EL (cell line): ENCODE measurements around the gene CAMK2B.

Source experiments
- DNase-seq: peaks from one replicate; pipeline ENCODE4 v3.0.0-alpha.2; 2016

Gene CAMK2B

DNA sequence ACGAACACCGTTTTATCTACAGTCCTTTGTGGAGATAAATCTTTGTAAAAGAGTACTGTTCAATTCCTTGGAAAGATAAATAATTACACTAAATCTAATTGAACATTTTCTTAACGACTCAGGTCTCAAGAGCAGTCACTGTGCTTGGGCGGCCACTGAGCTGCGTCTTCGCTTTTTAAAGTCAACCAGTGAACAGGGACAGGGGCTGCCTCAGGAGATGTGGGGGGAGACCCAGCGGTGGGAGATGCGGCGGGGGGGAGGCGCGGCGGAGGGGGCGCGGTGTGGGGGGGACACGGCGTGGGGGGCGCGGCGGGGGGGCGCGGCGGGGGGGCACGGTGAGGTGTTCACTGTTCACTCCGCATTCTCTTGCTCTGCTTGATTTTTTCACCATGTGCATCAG lies 39.8 kb downstream of the CAMK2B start:
- no peak for DNase-seq

DNA sequence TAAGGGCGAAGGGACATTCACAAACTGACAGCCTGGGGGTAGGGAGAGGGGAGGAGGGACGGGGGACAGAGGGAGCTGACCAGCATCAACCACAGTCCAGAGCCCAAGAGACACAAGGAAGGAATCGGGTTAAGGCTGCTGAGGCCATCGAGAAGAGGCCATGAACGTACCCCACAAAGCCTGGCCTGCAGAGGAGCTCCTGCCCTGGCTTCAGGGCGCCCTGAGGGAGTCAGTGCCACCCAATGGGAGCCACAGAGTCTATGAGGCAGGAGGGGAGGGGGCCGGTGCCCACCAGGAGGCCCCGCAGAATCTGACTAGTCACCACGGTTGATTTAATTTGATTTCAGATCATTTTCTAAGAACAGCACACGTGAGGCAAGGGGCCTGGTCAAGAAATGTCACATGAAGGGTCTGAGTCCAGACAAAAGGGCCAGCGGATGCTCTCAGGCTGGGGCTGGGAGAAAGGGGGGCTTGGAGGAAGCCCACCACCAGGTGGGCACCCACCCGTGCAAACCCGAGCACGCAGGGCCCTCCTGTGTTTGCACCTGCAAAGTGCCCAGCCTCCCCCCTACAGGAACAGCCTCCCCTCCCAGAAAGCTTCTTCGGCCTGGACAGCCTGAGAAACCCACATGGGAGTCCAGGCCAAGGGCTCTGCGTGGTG lies 40.4 kb downstream of the CAMK2B start:
- DNase-seq = no peak

DNA sequence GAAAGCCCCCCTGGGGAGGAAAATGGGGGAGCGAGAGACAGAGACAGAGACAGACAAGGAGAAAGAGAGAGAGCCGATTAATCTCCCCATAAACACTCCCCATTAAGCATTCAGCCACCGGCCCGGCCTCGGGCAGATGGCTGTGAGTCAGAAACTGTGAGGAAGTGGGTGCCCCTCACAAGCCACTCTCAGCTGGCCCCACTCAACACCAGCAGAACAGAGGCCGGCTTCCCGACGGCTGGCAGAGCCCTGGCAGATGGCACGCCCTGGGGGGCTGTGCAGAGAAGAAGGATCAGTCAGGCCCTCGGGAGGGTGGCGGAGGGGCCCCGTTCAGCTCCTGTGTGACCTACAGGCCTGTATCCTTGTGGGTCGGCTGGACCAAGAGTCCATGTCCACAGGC lies 41.2 kb downstream of the CAMK2B start:
- peak; percentile 20 for DNase-seq

DNA sequence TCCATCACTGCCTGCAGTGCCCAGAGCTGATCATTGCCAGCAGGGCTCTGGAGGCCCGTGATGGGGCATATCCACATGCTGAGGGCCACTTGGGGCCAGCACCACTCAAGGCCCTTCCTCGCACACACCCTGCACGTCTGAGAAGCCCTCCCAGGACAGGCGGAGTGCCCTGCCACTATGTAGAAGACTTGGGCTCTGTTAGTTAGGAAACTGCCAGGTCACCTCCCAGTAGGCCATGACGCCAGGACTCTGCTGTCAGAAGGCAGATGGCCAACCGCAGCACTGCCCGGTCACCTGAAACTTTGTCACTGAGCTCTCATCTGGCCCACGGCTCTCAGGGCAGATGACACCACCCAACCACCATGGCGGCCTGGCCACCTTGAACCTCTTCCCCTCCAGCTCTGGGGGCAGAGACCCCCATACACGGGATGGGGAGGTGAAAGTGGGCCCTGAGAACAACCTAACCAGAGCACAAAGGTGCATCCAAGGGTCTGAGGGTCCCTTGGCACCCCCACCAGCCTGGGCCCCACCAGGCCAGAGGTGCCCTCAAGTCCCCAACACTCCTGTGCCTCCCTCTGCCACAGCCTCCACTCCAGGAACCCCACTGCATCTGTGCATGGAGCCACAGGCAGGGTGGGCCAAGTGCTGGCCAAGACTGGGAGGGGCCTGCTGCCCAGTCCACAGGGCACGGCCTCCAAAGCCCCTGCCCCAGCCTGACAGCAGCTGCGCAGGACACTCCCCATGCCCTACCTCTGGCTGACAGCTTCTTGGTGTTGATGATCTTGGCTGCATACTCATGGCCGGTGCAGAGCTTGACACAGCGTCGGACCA lies 41.8 kb downstream of the CAMK2B start:
- no peak for DNase-seq

DNA sequence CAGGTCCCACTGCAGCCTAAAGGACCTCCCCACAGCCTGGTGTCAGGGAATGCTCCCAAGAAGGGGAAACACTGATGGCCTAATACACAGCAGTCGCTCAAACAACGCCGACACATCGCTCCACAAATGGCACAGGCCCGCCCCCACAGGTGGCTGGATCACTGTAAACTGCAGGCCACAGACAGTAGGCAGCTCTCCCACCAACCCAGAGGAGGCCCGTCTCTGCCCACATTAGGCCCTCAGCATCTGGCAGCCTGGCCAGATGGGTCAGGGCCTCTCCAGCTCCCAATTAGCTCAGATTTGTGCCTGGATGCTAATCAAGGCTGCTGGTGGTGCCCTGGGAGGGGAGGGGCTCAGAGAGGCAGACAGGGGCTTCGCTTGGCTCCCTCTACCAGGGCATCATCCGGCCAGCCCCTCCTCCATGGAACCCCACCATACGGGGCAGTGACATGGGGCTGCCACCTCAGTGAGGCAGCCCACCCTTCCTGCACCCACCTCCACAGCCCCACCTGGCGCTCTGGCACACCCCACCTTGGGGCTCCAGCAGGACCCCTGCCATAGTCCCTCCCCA lies 42.7 kb downstream of the CAMK2B start:
- no peak for DNase-seq

DNA sequence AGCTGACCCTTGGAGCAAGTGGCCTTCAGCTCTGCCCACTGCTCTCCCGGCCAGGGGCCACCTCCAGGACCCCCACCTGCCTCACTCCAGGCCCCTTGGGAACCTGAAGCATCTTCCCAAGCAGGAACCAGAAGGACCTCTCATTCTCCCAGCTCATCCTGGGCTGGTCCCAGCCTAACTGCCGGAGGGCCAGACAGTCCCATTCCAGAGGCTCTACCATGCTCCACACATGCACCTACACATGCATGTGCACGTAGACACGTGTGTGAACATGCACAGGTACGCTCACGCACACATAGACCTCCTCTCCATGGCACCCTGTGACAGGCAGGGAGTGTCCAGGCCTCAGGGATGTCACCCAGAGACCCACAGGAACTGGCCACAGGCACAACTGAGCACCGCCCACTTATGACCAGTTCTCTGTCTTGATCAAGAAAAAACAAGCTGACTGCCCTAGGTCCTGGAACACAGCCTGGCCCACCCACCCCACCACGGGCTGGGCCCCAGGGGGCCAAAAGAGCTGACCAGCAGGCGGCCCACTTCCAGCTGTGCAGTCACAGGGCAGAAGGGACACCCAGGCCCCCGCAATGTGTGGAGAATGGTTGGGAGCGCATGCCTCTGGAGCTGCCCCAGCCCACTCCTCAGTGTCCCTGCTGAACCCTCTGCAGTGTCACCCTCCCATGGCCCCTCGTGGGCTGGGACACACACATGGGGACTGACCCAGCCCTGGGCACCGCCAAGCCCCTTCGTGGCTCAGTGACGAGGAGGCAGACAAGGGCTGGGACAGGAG lies 43.4 kb downstream of the CAMK2B start:
- DNase-seq = no peak

DNA sequence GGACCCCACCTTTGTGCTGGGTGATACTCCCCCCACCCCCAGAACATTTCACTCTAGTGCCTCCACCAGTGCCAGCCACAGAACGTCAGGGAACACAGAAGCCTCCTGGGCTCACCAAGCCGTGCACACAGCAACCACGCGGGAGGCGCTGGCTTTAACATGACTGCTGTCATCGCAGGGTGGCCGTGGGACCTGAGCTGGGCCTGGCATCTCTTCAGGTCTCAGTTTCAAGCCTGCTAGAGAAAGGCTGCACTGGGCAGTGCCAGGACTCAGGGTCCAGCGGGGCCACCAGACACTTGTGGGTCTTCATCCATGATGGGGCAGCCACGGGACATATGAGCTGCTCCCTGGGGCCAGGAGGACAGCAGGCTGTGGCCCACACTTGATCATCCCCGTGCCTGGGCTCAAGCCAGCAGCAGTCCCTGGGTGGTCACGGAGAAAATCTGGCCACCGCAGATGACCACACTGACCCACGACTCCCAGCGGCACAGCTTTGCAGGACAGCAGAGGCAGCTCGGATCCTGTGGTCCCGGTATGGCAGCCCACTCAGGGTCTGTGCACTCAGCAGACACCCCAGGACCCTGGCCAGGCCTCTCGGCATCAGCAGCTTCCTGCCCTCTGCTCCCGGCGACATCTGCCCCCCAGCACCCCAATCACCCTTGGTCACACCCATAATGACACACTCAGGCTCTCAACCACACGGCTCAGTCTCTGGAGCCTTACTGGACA lies 44.2 kb downstream of the CAMK2B start:
- no peak for DNase-seq

DNA sequence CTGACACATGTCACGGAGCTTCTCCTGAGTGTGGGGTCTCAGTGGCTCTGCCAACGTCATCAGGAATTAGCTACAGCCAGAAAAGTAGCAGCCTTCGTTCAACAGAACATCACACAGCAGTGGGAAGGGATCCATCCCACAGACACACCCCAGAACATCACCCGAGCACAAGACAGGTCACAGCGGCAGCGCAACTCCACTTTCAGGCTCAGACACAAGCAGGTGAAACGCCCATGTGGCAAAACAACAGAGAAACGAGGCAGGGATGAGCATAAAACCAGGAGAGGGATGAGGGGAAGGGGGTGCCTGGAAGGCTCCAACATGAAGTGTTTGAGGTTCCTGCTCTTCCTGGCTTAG lies 44.8 kb downstream of the CAMK2B start:
- no peak for DNase-seq

DNA sequence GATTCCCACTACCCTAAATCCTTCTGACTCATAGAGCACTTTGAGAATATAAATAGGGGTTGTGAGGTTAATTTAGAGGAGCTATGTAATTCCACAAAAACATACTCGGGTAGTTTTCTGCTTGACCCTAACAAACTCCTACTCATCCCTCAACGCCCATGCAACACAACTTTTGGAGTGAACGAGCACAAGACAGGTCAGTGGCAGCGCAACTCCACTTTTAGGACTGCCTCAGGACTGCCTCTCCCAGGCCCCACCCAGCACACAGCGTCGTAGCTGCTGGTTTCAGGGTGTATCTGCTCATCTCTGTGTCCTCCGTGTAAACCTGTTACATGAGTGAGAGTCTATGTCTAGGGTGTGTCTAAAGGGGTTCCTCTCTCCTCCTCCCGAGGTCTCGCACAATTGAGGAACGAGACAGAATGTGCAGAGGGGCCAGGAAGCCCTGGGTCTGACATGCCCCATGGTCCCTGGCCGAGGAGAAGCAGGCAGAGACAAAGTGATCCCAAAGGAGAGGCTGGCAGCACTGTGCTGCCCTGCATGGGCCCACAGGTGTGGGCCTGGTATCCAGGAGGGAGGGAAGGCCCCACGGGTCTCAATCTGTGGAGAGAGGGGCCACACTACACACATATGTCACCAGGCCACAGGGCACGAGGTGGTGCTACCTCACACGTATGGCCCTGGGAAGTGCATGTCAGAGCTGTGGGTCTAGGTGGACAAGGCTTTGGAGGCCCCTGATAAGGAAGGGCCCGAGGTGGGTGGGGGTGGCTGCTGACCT lies 45.5 kb downstream of the CAMK2B start:
- DNase-seq = no peak

DNA sequence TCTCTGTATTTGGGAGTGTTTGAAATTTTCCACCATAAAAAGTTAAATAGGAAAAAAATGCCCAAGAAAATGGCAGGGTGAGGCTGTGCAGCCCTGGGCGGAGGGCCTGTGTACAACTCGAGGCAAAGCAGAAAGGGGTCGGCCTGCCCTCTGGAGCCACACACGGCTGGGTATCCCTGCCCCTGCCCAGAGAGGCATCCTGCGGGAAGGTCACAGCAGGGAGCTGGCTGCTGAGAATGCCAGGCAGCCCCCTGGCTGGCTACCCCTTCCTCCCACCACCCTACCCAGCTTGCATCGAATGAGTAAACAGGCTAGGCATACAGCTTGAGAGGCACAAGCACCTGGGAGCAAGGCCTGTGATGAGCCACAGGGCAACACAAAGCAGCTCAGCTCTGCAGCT lies 46.1 kb downstream of the CAMK2B start:
- DNase-seq = no peak

DNA sequence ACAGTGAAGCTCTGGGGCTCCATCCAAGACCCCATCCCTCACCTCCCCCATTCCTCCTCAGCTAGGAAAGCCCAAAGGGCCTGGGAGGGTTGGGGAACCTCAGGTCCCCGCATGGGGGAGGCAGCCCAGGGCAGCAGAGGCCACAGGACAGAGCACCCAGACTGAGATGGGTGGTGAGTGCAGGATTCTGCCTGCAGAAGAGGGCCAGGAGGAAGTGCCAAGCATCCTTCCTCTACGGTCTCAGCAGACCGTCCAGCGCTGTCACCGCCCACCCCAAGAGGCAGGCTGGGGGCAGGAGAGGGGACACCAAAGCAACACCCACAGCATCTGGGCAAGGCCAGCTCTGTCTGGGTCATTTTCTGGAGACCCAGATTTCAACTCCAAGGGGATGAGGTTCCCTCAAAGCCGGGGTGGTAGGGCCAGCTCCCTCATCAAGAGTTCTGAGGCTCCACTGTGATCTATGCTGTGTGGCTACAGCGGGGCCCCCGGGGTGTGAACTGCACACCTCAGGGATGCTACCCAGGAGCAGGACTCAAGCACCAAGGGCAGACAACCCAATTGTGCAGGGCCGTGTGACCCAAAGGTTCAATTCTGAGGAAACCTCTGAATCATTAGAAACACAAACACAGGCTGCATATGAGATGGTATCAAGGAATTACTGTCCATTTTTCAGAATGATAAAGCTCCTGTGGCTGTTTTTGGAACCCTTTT lies 46.8 kb downstream of the CAMK2B start:
- no peak for DNase-seq

DNA sequence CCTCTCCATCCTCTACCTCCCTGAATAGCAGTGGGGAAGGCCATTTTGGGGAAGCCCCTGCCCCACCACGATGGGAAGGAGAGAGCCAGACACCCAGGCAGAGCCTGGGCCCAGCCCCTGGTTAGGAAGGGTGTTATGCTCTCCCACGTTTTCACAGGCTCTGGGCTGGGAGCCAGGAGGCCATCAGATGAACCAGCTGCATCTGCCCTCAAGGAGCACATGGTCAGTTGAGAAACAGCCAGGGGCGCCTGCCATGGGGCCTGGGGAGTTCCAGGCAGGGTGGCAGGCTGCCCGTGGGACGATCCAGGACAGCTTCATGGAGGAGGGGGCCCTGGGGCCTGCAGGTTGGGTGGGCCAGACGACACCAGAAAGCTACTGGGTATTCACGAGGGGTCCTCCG lies 47.5 kb downstream of the CAMK2B start:
- DNase-seq = peak; percentile 32

DNA sequence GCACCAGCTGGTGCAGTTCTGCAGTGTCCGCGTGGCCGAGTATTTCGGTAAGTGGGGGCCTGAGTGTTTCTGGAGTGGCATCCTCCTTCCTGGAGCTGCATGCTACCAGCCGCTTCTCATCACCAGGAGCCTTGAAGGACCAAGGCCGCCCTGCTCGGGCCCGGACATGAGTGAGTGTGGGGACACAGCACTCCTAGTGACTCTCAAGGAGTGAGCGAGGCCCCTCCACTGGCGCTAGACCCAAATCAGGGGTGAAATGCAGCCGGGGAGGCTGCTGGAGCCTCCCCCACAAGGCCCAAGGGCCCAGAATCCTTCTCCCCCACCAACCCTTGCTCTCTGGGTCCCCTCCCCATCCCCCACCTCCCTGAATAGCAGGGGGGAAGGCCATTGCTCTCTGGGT lies 48.0 kb downstream of the CAMK2B start:
- no peak for DNase-seq

DNA sequence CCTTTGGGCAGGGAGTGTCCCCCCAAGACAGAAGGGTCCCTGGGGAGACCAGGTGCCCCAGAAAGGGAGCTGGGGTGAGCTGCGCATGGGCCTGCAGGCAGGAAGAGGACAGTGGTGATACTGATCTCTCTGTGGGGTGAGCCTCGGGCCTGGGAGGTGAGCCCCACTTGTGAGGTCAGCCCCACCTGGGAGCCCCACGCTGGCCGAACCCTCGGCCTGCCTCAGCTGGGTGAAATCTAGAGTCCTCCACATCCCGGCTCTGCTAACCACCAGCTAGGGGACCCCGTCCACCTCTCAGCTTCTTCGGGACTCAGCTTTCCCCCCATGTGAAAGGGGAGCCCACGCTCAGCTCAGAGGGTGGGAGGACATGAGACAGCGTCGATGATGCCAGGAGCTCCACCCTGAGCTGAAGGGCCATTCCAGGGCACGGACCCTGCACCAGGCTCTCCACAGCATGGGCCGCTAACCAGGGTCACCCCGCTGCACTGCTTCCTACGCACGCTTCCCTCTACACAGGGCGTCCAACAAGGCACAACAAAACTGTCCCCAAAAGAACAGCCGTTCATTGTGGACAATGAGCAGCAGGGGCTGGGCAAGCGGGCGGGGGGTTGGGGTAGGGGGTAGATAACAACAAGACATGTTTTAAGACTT lies 48.7 kb downstream of the CAMK2B start:
- no peak for DNase-seq

DNA sequence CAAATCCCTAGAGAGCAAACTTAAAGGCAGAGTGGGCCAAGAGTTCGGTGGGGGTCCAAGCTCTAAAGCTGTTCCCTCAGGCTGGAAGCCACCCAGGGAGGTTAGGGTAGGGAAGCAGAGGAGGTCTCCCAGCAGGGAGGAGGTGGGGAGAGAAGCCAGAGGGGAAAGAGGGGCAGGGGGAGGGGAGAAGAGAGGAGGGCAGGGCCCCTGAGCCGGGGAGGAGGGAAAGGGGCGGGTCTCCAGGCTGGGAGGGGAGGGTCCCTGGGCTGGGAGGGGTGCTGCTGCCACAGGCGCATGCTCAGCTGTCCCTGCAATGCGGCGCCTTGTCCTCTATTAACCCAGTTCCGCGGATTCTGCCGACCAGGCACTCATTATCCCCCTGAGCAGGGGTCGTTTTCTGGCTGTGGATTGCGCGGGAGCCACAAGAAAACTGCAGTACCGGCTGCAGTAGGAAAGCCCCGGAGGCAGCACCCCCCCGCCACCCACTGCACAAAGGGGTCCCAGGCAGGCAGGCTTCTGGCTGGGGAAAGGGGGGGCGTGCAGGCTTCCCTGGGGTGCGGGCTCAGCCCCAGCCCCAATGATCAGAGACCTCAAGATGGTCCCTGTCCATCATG lies 49.3 kb downstream of the CAMK2B start:
- no peak for DNase-seq

DNA sequence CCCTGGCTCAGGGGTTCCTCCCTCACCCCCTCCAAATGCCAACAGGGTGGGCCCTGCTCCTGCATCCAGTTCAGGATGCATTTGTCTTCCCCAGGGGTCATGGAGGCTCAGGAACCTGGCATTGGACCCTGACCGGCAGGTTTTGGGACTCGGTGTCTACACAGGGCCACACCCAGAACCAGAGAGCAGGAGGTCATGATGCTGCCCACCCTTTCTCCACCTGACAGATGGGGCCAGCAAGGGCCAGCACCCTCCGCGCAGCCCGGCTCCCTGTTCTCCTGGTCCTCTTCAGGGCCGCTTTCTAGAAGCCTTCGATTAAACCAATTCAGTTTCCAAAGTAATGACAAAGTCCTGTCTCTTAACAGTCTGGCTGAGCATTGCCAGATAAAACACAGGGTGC lies 50.2 kb downstream of the CAMK2B start:
- DNase-seq = no peak

DNA sequence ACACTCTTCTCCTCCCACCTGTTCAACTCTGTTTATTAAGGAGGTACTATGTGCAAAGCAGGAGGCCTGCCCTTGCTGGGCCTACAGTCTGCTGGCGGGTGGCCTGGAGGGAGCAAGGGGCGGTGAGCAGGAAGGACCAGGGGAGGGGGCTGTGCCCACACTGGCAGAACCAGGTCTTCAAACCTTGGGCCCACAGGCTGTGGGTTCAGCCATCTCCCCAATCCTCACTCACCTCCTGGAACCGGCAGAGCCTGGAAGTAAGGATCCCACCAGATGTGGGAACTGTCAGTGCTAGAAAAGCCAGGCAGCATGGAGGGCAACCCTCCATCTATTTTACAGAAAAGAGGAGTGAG lies 50.8 kb downstream of the CAMK2B start:
- DNase-seq = no peak

DNA sequence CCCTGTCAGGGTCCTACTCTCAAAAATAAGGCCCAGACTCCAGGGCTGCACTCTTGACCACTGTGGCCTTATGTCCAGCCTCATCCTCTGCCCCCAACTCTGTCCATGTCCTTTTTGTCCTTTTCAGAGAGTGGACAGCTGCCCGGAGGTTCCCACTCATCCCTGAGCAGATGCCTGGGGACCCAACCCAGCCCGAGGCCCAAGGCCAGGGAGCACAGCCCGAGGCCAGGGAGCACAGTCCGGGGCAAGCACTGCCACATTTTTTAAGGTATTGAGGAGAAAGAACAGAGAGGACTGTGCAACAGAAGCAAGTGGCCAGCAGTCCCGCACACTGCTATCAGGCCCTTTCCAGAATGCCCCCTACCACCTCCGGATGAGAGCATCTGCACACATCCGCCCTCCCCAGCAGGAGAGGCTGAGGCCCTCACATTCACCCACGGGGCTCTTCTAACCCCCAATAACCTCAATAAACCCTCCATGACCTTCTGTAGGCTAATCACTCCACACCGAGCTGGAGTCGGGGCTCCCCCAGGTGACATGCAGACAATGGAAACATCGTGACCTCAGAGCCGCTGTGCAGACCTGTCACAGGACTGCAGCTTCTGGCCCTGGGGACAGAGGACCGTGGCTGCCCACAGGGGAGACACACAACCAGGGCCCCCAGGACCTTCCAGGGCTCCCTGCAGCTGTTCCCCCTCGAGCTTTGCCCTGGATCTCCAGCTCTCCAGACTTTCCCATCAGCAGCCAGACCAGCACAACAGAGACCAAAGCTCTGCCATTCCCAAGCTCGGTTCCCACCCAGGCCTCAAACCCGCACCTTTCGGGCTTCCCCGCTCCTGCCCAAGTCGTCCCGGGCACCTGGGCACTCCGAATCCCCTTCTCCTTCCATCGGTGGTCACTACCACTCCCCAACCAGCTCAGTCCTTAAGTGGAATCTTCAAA lies 51.4 kb downstream of the CAMK2B start:
- DNase-seq = no peak

DNA sequence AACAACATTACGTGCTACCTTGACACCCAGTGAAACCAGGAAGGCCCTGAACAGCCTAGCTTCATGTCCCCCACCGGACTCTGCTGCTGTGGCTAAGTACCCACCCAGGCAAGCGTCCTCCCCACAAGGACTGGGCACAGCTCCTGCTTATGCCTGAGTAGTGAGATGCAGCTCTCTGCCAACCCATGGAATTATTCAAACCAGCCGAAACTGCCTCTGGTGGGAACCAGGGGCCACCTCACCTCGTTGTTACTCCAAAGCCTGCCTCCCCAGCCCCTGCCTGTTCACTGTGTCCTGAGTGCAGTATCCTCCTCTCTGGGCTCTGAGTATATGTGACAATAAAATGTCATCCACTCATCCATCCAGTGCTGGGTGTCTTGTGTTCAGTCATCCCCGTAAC lies 52.4 kb downstream of the CAMK2B start:
- no peak for DNase-seq
